ENCODE results near the gene MPZL1. TPM values are rescaled to one million over a fixed set of nuclear protein-coding genes. Genes with fewer than 3 reads are reported as not detected.

MPZL1 gene
- total RNA-seq, 4 donors from 2014 or later, result 24.3 to 150 (median 82.3) TPM

GRCh38 chr1:167761400-167761799, 39.6 kb downstream of the MPZL1 start:
- H3K36me3 ChIP-seq, result no peaks in the 10 kb centered on the region
- H3K4me1 ChIP-seq, result peaks cover 7 to 11% of the 10 kb centered on the region in 2 donors
- TF ChIP-seq CTCF (IDR thresholded peaks at IDR 0.05), result no peak
- TF ChIP-seq POLR2A (IDR thresholded peaks at IDR 0.05), result no peak
- H3K9me3 ChIP-seq, result no peaks in the 10 kb centered on the region
- no peaks in the 10 kb centered on the region for H3K27me3 ChIP-seq
- DNase-seq, result no peak
- H3K4me3 ChIP-seq, result no peak overlapping the region
- H3K27ac ChIP-seq, result no peak overlapping the region
- intact Hi-C loops (cut with DNase I; ENCODE audit: low total_unique reads), result no loop called here

GRCh38 chr1:167762061-167762746, 40.4 kb downstream of the MPZL1 start:
- intact Hi-C loops (cut with DNase I; ENCODE audit: low total_unique reads), result no loop called here
- TF ChIP-seq POLR2A (IDR thresholded peaks at IDR 0.05) (no peak), CTCF (IDR thresholded peaks at IDR 0.05) (no peak)

DNA sequence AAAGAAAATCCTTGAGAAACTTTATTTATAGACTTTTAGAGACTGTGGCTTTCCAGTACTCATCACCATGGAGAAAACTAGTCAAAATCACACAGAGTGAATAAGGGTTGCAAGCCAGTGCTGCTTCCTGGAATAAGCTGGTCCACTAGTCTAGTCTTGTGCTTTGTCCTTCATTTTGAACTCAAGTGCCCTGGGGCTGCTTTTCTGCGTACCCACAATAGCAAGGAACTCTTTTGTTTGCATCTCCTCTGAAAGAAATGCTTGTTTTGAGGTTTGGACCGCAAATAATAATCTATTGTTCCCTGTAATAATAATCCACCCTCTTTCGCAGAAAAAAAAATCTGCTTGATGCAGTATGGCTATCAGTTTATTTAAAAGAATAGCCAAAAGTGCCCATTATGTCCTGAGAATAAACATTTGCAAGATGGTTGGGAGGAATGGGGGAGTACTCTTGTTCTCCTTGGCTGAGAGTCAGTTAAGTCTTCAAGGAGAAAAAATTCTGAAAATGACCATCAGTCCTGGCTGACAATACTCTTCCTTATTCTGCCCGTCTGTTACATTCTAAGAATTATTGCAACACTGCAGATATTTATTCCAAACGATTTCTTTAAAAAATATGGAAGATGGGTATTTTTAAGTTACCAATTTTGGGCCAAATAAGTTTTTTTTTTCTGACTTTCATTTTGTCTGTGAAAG, 41.9 kb downstream of the MPZL1 start:
- H3K4me1 ChIP-seq, result peaks cover 7 to 8% of the 10 kb centered on the region in 2 donors
- no peak overlapping the region for H3K4me3 ChIP-seq
- TF ChIP-seq CTCF (IDR thresholded peaks at IDR 0.05), result no peak
- TF ChIP-seq POLR2A (IDR thresholded peaks at IDR 0.05), result no peak
- intact Hi-C loops (cut with DNase I; ENCODE audit: low total_unique reads), result no loop called here
- no peak overlapping the region for H3K27ac ChIP-seq
- H3K36me3 ChIP-seq, result no peaks in the 10 kb centered on the region
- H3K27me3 ChIP-seq, result no peaks in the 10 kb centered on the region
- no peaks in the 10 kb centered on the region for H3K9me3 ChIP-seq
- no peak for DNase-seq

More at GRCh38 chr1:167762061-167762746, 40.4 kb downstream of the MPZL1 start:
- DNase-seq, result no peak
- Histone ChIP-seq H3K9me3 (no peaks in the 10 kb centered on the region), H3K36me3 (no peaks in the 10 kb centered on the region), H3K27me3 (no peaks in the 10 kb centered on the region), H3K4me1 (peaks cover 7 to 8% of the 10 kb centered on the region in 2 donors), H3K4me3 (no peak overlapping the region), H3K27ac (no peak overlapping the region)

GRCh38 chr1:167764458-167765330, 42.9 kb downstream of the MPZL1 start:
- intact Hi-C loops (cut with DNase I; ENCODE audit: low total_unique reads), result no loop called here
- peaks cover 7 to 8% of the 10 kb centered on the region in 2 donors for H3K4me1 ChIP-seq
- TF ChIP-seq CTCF (IDR thresholded peaks at IDR 0.05) (no peak), POLR2A (IDR thresholded peaks at IDR 0.05) (no peak)
- H3K27ac ChIP-seq, result no peak overlapping the region
- no peaks in the 10 kb centered on the region for H3K36me3 ChIP-seq
- DNase-seq, result no peak
- no peaks in the 10 kb centered on the region for H3K9me3 ChIP-seq
- no peak overlapping the region for H3K4me3 ChIP-seq
- H3K27me3 ChIP-seq, result no peaks in the 10 kb centered on the region

All from uterus (tissue), 4 donors.